Activated CD8-positive, alpha-beta memory T cell treated with anti-CD3 and anti-CD28 coated beads for 48 hours (primary cell): ENCODE measurements around the gene MICAL2.

Source experiments
- DNase-seq, 3 experiments: peaks; one replicate each; pipeline ENCODE4 v3.0.0-alpha.2; 2020; ENCODE audit warnings: low read depth in 2 of 3, low spot score in 2 of 3

The MICAL2 gene

DNA sequence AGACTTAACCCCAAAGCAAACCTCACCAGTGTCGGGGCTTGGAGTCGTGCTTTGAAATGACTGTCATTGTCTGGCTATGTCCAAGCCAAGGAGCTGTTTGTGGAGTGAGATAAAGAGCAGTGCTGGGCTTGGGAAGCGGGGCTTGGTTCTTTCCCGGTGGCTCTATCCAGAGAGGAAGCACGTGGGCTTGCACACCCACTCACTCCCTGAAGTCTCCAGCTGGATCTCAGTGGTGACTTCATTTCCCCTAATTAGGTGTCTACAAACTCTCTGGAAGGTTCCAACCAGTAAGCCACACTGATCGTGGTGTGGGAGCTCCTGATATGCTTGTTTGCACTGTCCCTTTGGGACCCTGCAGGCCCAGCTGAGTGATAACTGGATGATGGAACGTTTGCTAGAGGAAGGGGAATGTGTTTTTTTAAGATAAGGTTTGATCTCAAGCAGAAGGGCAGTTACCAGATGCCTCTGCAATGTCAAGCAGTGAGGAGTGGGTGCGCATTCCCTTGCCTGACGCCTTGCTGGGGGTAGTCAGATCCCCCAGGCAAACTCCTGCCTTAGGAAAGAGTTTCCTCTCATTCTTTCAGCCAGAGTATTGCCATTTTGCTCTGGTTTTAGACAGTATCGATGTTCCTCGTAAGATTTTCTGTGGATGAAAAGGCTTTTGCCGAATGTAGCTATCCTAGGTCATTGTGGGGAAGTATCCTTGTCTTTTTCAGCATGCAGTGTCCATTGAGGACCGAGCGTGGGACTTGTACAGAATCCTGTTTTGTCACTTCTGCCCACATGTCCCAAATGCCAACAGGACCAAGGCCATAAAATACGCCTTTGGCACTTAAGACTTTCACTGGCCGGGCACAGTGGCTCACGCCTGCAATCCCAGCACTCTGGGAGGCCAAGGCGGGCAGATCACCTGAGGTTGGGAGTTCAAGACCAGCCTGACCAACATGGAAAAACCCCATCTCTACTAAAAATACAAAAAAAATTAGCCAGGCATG lies 90.9 kb downstream of the MICAL2 start:
- no peak for DNase-seq

DNA sequence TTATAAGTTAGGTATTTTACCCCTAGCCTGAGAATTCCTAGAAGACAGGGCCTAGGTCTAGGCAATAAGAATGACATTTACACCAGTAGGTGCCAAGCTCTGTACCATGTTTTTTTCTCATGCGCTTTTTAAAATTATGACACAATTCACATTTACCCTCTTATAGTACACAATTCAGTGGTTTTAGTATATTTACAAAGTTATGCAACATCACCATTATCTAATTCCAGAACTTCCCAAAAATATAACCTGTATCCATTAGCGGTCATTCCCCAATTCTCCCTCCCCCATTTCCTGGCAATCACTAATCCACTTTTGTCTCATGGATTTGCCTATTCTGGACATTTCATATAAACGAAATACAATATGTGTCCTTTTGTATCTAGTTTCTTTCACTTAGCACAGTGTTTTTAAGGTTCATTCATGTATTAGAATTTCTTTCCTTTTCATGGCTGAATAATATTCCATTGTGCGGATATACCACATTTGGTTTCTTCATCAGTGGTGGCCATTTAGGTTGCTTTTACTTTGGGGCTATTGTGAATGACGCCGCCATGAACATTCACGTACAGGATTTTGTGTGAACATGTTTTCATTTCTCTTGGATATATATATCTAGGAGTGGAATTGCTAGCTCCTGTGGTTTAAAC lies 92.4 kb downstream of the MICAL2 start:
- DNase-seq, result no peak

GRCh38 chr11:12204506-12204905 lies 94.1 kb downstream of the MICAL2 start:
- DNase-seq, result no peak

DNA sequence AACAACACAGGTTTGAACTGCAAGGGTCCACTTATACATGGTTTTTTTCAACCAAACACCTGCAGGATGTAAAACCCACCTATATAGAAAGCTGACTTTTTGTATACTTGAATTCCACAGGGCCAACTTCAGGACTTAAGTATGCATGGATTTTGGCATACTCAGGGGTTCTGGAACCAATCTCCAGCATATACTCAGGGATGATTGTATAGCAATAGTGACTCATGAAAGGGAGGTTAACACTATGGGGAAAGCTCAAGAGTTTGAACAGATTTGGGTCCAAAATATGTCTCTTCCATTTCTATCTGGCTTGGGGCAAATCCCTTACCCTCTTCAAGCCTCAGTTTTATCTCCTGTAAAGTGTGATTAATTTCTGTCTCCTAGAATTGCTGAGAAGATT lies 94.9 kb downstream of the MICAL2 start:
- no peak for DNase-seq

GRCh38 chr11:12206529-12206928 lies 96.1 kb downstream of the MICAL2 start:
- no peak for DNase-seq

GRCh38 chr11:12207384-12208150 lies 97.2 kb downstream of the MICAL2 start:
- DNase-seq, result no peak

GRCh38 chr11:12209096-12209495 lies 98.7 kb downstream of the MICAL2 start:
- DNase-seq, result no peak

DNA sequence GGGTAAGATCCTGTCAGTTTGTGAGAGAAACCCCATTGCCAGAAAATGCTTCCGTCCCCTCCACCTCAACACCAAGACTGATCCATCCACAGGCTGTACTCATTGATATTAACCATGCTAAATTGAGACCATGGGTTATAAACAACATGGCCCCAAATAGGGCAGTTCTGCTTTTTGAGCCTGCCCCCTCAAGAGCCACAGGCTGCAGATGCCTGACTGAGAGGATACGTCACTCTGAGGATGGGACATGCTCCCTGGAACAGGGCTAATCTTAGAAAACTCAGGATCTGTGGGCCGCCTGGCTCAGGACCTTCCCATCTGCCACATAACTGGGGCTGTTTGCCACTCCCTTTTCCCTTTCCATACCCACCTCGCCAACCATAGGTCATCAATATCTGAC lies 99.8 kb downstream of the MICAL2 start:
- no peak for DNase-seq

- no peak for DNase-seq
These were observed 101.1 kb downstream of the MICAL2 start for GRCh38 chr11:12211331-12212065.

DNA sequence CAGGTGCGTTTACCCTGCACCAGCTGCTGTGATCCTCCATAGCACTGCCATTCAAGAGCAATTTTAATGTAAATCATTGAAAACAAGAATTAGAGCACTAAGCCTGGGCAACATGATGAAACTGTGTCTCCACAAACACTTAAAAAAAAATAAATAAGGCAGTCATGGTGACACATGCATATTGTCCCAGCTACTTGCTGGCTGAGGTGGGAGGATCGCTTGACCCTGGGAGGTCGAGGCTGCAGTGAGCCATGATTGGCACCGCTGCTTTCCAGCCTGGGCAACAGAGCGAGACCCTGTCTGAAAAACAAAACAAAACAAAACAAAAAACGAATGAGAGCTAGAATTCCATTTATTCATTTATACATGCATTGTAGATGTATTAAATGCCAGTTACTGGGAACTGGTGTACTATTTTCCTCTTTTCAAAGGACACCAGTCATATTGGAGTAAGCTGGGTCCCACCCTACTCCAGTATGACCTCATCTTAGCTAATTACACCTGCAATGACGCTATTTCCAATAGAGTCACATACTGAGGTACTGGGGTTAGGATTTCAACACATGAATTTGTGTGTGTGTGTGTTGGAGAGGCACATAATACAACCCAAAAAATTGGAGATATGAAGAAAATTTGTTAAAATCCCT lies 101.9 kb downstream of the MICAL2 start:
- DNase-seq, result no peak

DNA sequence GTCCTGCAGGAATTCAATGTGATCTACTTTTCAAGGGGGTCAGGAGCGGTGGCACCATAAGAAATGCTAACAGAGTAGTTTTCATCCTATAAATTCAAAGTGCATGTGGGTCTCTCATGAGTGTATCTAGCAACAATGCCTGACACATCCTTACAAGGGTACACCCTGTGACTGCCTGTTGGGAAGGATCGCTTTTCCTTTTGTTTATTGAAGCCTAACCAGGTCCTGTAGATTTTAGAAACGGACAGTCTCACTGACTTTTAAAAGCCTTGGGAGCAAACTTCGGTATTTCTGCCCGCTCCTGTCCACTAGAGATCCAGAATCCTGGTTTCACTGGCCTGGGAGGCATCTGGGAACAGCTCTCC lies 102.4 kb downstream of the MICAL2 start:
- no peak for DNase-seq

GRCh38 chr11:12213883-12214282 lies 103.5 kb downstream of the MICAL2 start:
- no peak for DNase-seq

DNA sequence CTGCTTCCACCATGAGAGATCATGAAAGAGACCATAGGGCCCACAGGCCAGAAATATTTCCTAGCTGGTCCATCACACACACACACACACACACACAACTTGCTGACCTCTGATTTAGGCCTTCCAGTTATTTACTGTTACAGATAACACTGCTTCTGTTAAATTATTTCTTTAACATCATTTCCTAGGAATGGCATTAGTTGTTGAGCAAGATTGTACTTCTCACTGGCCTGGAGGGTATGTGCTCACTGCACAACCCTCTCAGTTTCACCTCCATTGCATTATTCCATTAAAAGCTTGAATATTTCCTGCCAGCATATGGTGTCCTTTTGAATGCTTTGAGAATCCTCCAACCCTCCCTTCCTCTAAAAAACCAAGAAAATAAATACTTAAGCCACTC lies 104.4 kb downstream of the MICAL2 start:
- no peak for DNase-seq

- DNase-seq, result no peak
These were observed 104.8 kb downstream of the MICAL2 start for GRCh38 chr11:12215181-12215593.

- DNase-seq, result no peak
These were observed 105.7 kb downstream of the MICAL2 start for GRCh38 chr11:12216041-12216451.

GRCh38 chr11:12216671-12217374 lies 106.4 kb downstream of the MICAL2 start:
- DNase-seq, result no peak

GRCh38 chr11:12217879-12218278 lies 107.5 kb downstream of the MICAL2 start:
- no peak for DNase-seq

- no peak for DNase-seq
These were observed 108.5 kb downstream of the MICAL2 start for GRCh38 chr11:12218909-12219308.

DNA sequence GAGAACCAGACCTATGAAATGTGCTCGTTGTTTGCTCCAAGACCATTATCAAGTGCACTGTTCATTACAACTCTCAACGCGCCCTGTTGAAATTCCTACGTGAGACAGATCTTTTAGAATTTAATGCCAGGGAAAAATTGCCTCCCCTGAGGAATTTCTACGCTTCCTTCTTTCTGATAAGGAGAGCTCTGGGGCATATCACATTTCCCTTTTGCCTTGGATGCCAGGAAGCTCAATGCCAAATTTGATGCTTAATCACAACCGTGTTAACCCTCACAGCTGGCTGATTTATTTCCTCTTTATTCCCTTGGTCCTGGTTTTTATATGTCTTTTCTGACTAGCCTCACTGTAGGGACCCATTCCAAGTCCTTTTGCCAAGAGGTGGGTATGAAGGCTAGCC lies 109.4 kb downstream of the MICAL2 start:
- no peak for DNase-seq

- DNase-seq, result no peak
These were observed 109.9 kb downstream of the MICAL2 start for GRCh38 chr11:12220305-12220704.
